ENCODE results near the gene WDR6. TPM values are rescaled to one million over a fixed set of nuclear protein-coding genes. Genes with fewer than 3 reads are reported as not detected.

Gene WDR6
- total and polyA plus RNA-seq, 9 of the 15 experiments (the other 6 are each of a cell fraction or from before 2014, with no cell fraction given): 8.9 to 90.6 (median 44.7) TPM

DNA sequence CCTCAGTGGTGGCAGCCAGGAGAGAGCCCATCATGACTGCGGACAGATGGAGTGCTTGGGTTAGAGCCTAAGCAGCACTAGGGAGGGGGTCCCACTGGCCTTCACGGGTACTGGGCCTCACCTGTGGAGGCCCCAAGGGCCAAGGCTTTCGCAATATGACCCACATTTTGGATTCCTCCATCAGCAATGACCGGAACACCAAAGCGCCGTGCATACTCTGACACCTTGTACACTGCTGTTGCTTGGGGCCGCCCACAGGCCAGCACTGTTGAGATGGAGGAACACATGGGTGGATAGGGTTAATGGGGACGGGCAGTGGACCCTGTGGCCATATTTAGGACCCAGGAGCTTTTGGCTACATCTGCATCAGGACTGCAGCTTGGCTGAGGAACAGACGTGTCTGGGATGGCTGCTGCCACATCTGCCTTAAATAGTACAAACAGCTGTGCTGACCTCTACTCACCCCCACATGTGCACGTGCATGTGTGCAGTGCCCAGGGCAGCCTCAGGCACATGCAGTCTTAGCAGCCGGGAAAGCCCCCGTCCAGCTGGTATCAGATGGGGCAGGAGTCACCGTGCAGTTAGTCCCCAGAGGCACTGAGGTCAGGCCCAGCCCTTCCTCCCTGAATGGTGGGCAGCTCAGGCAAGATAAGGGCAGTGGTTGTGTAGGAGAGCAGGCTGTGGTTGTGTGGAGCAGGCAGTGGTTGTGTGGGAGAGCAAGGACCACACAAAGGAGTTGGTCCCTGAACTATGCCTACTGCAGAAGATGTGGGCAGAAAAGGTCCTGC lies 18.0 kb downstream of the WDR6 start:
- POLR2A ChIA-PET: interaction anchor here (0.6 to 3.8 kb wide), 7 partner anchors 9 to 69 kb away, joined by 3 to 19 read pairs (median 5); partner anchors contain the start of gene QRICH1
- intact Hi-C loops (cut with micrococcal nuclease) (loop anchor here (10.0 kb wide), 1 partner anchor 140 kb away; the partner anchor contains the start of gene CCDC71), in situ Hi-C loops (cut with MboI) (no loop called here)
- no peak for FAIRE-seq
- CTCF ChIA-PET (ENCODE audit: low intra/inter-chr PET ratio): interaction anchor here (0.6 kb wide), 1 partner anchor 96 kb away, joined by 3 read pairs; no protein-coding TSS in a partner anchor
- DNase-seq (ENCODE audit: extremely low read depth in 1 of 4, low spot score in 3 of 4): no peak
- no peak for ATAC-seq
- peaks cover 91% of the 10 kb centered on the region for H3K79me2 ChIP-seq (ENCODE audit: control insufficient read depth, insufficient read depth, low read length)
- H3K4me1 ChIP-seq (replicated peaks in 1 of 2; ENCODE audit: control insufficient read depth in 2 of 2, insufficient read depth in 2 of 2, low read length in 2 of 2): peaks cover 34 to 68% of the 10 kb centered on the region in 2 experiments; a peak in 4 of 5 replicates
- no TSS peak for BruUV-seq (replicated peaks)
- no peak overlapping the region for H2AFZ ChIP-seq (ENCODE audit: low read depth, low read length)
- no peaks in the 10 kb centered on the region for H3K9me3 ChIP-seq (replicated peaks; ENCODE audit: control insufficient read depth, insufficient read depth, low read depth, low read length)
- no peaks in the 10 kb centered on the region for H3K27me3 ChIP-seq (ENCODE audit: control insufficient read depth in 2 of 2, insufficient read depth in 2 of 2, low read length in 2 of 2)
- peak overlapping the region; percentile 35; the same call in 1 of the 3 replicates for H3K27ac ChIP-seq (ENCODE audit: extremely low read depth, low read depth, low read length)
- peaks cover 9% of the 10 kb centered on the region for H3K9me1 ChIP-seq (ENCODE audit: control insufficient read depth, insufficient read depth, low read length)
- WGBS (ENCODE audit: insufficient coverage, low coverage, missing lambda C conversion rate): 61% methylated on average over 13 of the region's 13 CpGs
- H4K20me1 ChIP-seq (replicated peaks; ENCODE audit: control insufficient read depth, insufficient read depth, low read length): peaks cover 12% of the 10 kb centered on the region
- H3K9ac ChIP-seq (ENCODE audit: insufficient read depth in 1 of 2, low read depth in 2 of 2, low read length in 2 of 2): peak overlapping the region in 1 of 2 experiments; percentile 72; a peak in 2 of 4 replicates
- H3K4me3 ChIP-seq: no peak overlapping the region
- peak overlapping the region; percentile 10; the same call in 1 of the 2 replicates for H3K4me2 ChIP-seq (ENCODE audit: insufficient read depth, low read length)
- peaks cover 70% of the 10 kb centered on the region for H3K36me3 ChIP-seq (ENCODE audit: control insufficient read depth, insufficient read depth, low read length)
- TF ChIP-seq PTTG1 (tag; IDR thresholded peaks at IDR 0.05; ENCODE audit: low read depth): no peak
- TF ChIP-seq CCNT2 (IDR thresholded peaks at IDR 0.05; ENCODE audit: borderline replicate concordance, extremely low read depth, insufficient read length, low read depth, low read length): peak; percentile 26
- TF ChIP-seq, protein P1, sequence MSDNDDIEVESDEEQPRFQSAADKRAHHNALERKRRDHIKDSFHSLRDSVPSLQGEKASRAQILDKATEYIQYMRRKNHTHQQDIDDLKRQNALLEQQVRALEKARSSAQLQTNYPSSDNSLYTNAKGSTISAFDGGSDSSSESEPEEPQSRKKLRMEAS (CRISPR knock-in tag; IDR thresholded peaks at IDR 0.05): peak; percentile 71
- TF ChIP-seq CBFA2T2 (conservative IDR thresholded peaks at IDR 0.05): 0 out of 2 replicates have a peak, but pooled peaks have one; percentile 24
- TF ChIP-seq POLR2AphosphoS2 (IDR thresholded peaks at IDR 0.05; ENCODE audit: low read length): peak; percentile 89
- TF ChIP-seq, protein P2, sequence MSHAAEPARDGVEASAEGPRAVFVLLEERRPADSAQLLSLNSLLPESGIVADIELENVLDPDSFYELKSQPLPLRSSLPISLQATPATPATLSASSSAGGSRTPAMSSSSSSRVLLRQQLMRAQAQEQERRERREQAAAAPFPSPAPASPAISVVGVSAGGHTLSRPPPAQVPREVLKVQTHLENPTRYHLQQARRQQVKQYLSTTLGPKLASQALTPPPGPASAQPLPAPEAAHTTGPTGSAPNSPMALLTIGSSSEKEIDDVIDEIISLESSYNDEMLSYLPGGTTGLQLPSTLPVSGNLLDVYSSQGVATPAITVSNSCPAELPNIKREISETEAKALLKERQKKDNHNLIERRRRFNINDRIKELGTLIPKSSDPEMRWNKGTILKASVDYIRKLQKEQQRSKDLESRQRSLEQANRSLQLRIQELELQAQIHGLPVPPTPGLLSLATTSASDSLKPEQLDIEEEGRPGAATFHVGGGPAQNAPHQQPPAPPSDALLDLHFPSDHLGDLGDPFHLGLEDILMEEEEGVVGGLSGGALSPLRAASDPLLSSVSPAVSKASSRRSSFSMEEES (CRISPR knock-in tag; IDR thresholded peaks at IDR 0.05): no peak
- TF ChIP-seq, protein P3, sequence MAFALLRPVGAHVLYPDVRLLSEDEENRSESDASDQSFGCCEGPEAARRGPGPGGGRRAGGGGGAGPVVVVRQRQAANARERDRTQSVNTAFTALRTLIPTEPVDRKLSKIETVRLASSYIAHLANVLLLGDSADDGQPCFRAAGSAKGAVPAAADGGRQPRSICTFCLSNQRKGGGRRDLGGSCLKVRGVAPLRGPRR (CRISPR knock-in tag; IDR thresholded peaks at IDR 0.05): no peak
- no peak for TF ChIP-seq SNIP1 (IDR thresholded peaks at IDR 0.05; ENCODE audit: low read depth)
- TF ChIP-seq, protein P4, sequence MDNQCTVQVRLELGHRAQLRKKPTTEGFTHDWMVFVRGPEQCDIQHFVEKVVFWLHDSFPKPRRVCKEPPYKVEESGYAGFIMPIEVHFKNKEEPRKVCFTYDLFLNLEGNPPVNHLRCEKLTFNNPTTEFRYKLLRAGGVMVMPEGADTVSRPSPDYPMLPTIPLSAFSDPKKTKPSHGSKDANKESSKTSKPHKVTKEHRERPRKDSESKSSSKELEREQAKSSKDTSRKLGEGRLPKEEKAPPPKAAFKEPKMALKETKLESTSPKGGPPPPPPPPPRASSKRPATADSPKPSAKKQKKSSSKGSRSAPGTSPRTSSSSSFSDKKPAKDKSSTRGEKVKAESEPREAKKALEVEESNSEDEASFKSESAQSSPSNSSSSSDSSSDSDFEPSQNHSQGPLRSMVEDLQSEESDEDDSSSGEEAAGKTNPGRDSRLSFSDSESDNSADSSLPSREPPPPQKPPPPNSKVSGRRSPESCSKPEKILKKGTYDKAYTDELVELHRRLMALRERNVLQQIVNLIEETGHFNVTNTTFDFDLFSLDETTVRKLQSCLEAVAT (IDR thresholded peaks at IDR 0.05): no peak
- TF ChIP-seq CEBPB (tag; IDR thresholded peaks at IDR 0.05): peak; percentile 57
- no peak for TF ChIP-seq PHB (CRISPR knock-in tag; IDR thresholded peaks at IDR 0.05)
- no peak; the same call in 1 of the 2 replicates for TF ChIP-seq PML (IDR thresholded peaks at IDR 0.05; ENCODE audit: low read length)
- no peak for TF ChIP-seq JUND (IDR thresholded peaks at IDR 0.05; ENCODE audit: borderline replicate concordance, low read depth, low read length)
- no peak for TF ChIP-seq JUND (tag; IDR thresholded peaks at IDR 0.05; ENCODE audit: borderline replicate concordance, low read depth, low read length)
- TF ChIP-seq SUPT5H (IDR thresholded peaks at IDR 0.05): peak; percentile 71
- no peak for TF ChIP-seq RBBP5 (IDR thresholded peaks at IDR 0.05; ENCODE audit: borderline replicate concordance, insufficient read depth, low read length, poor library complexity, severe bottlenecking)
- TF ChIP-seq, protein P5, sequence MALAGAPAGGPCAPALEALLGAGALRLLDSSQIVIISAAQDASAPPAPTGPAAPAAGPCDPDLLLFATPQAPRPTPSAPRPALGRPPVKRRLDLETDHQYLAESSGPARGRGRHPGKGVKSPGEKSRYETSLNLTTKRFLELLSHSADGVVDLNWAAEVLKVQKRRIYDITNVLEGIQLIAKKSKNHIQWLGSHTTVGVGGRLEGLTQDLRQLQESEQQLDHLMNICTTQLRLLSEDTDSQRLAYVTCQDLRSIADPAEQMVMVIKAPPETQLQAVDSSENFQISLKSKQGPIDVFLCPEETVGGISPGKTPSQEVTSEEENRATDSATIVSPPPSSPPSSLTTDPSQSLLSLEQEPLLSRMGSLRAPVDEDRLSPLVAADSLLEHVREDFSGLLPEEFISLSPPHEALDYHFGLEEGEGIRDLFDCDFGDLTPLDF (CRISPR knock-in tag; IDR thresholded peaks at IDR 0.05): no peak
